ENCODE data around the gene RBFOX2.
A peak's percentile ranks its signal among the peaks of the same experiment; 100 is the strongest.

RBFOX2 gene

DNA sequence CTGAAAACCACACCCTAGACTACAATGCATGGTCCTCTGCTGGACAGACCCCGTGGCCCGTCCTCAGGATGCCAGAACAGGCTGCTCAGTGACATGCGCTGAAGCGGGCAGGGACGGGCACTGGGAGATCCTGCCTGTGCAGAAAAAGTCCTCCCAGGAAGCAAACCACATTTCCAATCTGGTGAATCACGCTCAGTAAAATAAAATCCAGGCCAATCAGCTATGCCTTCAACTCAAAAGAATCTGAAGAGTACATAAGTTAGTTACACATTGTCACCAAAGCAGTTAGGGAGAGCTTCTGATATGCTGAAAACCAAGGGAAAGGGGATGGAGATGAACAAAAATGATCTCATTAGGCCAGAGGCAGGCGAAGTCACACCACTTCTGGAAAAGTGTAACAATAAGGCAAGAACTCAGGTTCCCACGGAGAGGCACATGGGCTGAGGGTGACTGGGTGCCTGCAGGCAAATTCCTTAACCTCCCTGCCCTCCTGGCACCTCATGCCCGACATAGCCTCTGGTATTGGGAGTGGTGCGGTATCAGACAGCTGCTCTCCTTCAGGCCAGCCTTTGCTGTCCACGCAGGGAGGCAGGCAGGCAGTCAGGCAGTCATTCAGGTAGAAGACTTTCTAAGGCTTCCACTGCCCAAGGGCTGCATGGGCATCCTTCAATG lies 244.5 kb downstream of the RBFOX2 start:
- peaks cover 6% of the 10 kb centered on the region for H3K79me1 ChIP-seq (ENCODE audit: low read length)
- no CpG with 5 or more reads among the region's 11 CpGs for WGBS (ENCODE audit: extremely low coverage, insufficient coverage, low lambda C conversion rate)
- H3K4me2 ChIP-seq (ENCODE audit: low read length): no peak overlapping the region
- no peak overlapping the region for H2BK15ac ChIP-seq (replicated peaks; ENCODE audit: low read depth)
- no peaks in the 10 kb centered on the region for H3K36me3 ChIP-seq (ENCODE audit: control insufficient read depth, insufficient read depth, low read length)
- H3K18ac ChIP-seq (ENCODE audit: low read length): no peak overlapping the region
- no peak overlapping the region for H2BK5ac ChIP-seq (ENCODE audit: low read length)
- no peak overlapping the region for H3K9ac ChIP-seq (ENCODE audit: low read length)
- no peak overlapping the region for H3K56ac ChIP-seq (ENCODE audit: low read length)
- H3K23ac ChIP-seq (ENCODE audit: low read length): no peak overlapping the region
- H3K27me3 ChIP-seq (ENCODE audit: insufficient read depth, low read length, poor library complexity): no peaks in the 10 kb centered on the region
- H3K79me2 ChIP-seq (ENCODE audit: control insufficient read depth, insufficient read depth, low read length): no peaks in the 10 kb centered on the region
- H4K8ac ChIP-seq (ENCODE audit: low read depth, low read length): no peak overlapping the region
- H3K27ac ChIP-seq (ENCODE audit: low read depth, low read length): no peak overlapping the region
- no peaks in the 10 kb centered on the region for H3K4me1 ChIP-seq (ENCODE audit: control insufficient read depth, low read depth, low read length)
- H4K5ac ChIP-seq (ENCODE audit: low read length): no peak overlapping the region
- H2AK5ac ChIP-seq (ENCODE audit: low read length): no peak overlapping the region
- H2BK120ac ChIP-seq (ENCODE audit: low read depth, low read length): no peak overlapping the region
- DNase-seq: peak; percentile 11
- H3K4me3 ChIP-seq (ENCODE audit: low read length): no peak overlapping the region
- no peak overlapping the region for H3K4ac ChIP-seq (ENCODE audit: low read depth, low read length)

DNA sequence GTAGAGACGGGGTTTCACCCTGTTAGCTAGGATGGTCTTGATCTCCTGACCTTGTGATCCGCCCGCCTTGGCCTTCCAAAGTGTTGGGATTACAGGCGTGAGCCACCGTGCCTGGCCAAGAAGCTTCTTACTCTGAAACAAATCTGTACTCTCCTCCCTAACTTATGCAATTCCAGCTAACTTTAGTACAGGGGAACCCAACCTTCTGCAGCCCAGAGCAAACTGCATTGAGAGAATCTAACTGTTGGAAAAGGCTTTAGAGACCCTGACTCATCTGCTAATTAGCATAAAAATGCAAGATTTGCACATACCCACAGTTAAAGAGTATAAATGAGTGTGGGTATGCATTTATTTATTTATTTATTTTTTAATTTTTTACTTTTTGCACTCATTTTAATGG lies 246.1 kb downstream of the RBFOX2 start:
- no peaks in the 10 kb centered on the region for H3K79me2 ChIP-seq (ENCODE audit: control insufficient read depth, insufficient read depth, low read length)
- no peaks in the 10 kb centered on the region for H3K4me1 ChIP-seq (ENCODE audit: control insufficient read depth, low read depth, low read length)
- no peak overlapping the region for H3K27ac ChIP-seq (ENCODE audit: low read depth, low read length)
- H2AK5ac ChIP-seq (ENCODE audit: low read length): no peak overlapping the region
- H3K4ac ChIP-seq (ENCODE audit: low read depth, low read length): no peak overlapping the region
- no peak overlapping the region for H3K23ac ChIP-seq (ENCODE audit: low read length)
- no peaks in the 10 kb centered on the region for H3K27me3 ChIP-seq (ENCODE audit: insufficient read depth, low read length, poor library complexity)
- H3K79me1 ChIP-seq (ENCODE audit: low read length): peaks cover 6% of the 10 kb centered on the region
- H4K5ac ChIP-seq (ENCODE audit: low read length): no peak overlapping the region
- H4K8ac ChIP-seq (ENCODE audit: low read depth, low read length): no peak overlapping the region
- no peak overlapping the region for H2BK15ac ChIP-seq (replicated peaks; ENCODE audit: low read depth)
- H2BK5ac ChIP-seq (ENCODE audit: low read length): no peak overlapping the region
- no peak overlapping the region for H3K18ac ChIP-seq (ENCODE audit: low read length)
- H3K56ac ChIP-seq (ENCODE audit: low read length): no peak overlapping the region
- H3K4me2 ChIP-seq (ENCODE audit: low read length): no peak overlapping the region
- peak; percentile 21 for DNase-seq
- no peak overlapping the region for H3K9ac ChIP-seq (ENCODE audit: low read length)
- no CpG with 5 or more reads among the region's 5 CpGs for WGBS (ENCODE audit: extremely low coverage, insufficient coverage, low lambda C conversion rate)
- no peak overlapping the region for H3K4me3 ChIP-seq (ENCODE audit: low read length)
- H2BK120ac ChIP-seq (ENCODE audit: low read depth, low read length): no peak overlapping the region
- H3K36me3 ChIP-seq (ENCODE audit: control insufficient read depth, insufficient read depth, low read length): no peaks in the 10 kb centered on the region

DNA sequence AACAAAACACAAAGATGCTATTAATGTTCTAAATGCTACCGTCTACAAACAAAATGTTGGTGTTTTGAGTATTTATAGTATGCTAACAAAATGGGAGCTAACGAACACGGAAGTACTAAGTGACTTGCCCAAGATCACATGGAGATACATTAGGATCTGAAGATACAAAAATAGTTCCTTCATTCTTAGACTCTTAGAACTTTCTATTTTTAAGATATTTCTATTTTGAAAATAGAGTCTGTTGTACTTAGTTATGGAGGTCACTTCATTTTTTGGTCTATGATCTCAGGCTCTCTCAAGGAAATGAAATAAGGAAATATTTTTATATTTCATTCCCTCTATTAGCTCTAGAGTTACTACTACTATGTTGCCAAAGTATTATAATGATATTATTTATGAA lies 246.7 kb downstream of the RBFOX2 start:
- Histone ChIP-seq H3K4me3 (ENCODE audit: low read length) (no peak overlapping the region), H3K79me1 (ENCODE audit: low read length) (peaks cover 6% of the 10 kb centered on the region), H3K23ac (ENCODE audit: low read length) (no peak overlapping the region), H2BK120ac (ENCODE audit: low read depth, low read length) (no peak overlapping the region), H3K36me3 (ENCODE audit: control insufficient read depth, insufficient read depth, low read length) (no peaks in the 10 kb centered on the region), H2BK15ac (replicated peaks; ENCODE audit: low read depth) (no peak overlapping the region), H3K9ac (ENCODE audit: low read length) (no peak overlapping the region), H2BK5ac (ENCODE audit: low read length) (no peak overlapping the region), H3K4me2 (ENCODE audit: low read length) (no peak overlapping the region), H3K18ac (ENCODE audit: low read length) (no peak overlapping the region), H3K4me1 (ENCODE audit: control insufficient read depth, low read depth, low read length) (no peaks in the 10 kb centered on the region), H3K27ac (ENCODE audit: low read depth, low read length) (no peak overlapping the region), H3K79me2 (ENCODE audit: control insufficient read depth, insufficient read depth, low read length) (no peaks in the 10 kb centered on the region), H4K5ac (ENCODE audit: low read length) (no peak overlapping the region), H3K4ac (ENCODE audit: low read depth, low read length) (no peak overlapping the region), H3K27me3 (ENCODE audit: insufficient read depth, low read length, poor library complexity) (no peaks in the 10 kb centered on the region), H2AK5ac (ENCODE audit: low read length) (no peak overlapping the region), H3K56ac (ENCODE audit: low read length) (no peak overlapping the region), H4K8ac (ENCODE audit: low read depth, low read length) (no peak overlapping the region)
- DNase-seq: no peak
- WGBS (ENCODE audit: extremely low coverage, insufficient coverage, low lambda C conversion rate): no CpG with 5 or more reads among the region's 3 CpGs

DNA sequence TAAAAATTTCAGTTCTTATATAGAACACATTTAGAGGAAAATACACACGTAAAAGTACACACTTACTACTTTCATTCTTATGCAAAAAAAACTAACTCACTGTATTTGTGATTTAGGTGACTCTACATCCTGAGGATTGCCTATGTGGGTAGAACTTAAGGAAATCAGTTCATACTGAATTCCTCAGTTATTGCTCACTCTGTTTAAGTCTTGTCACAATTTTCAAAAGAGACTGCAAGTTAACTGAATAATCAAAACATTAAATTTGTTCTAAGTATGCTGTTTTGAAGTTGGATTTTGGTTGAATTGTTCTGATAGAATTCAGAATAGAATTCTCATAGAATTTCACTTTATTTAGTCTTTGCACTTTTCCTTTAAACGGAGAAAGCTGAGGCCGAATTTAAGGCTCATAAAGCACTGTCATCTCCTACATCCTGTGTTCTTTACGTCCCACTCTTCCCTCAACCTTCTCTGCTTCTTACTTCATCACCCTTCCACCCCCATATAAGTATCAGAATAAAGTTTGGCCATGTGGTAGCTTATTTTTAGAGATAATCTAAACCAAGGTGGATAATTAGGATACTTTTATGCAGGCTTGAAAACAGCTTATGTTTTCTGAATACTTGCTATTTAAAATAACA lies 251.2 kb downstream of the RBFOX2 start:
- Histone ChIP-seq H2AK5ac (ENCODE audit: low read length) (no peak overlapping the region), H3K27ac (ENCODE audit: low read depth, low read length) (no peak overlapping the region), H2BK5ac (ENCODE audit: low read length) (no peak overlapping the region), H4K5ac (ENCODE audit: low read length) (no peak overlapping the region), H3K23ac (ENCODE audit: low read length) (no peak overlapping the region), H3K27me3 (ENCODE audit: insufficient read depth, low read length, poor library complexity) (no peaks in the 10 kb centered on the region), H3K79me1 (ENCODE audit: low read length) (no peaks in the 10 kb centered on the region), H3K56ac (ENCODE audit: low read length) (no peak overlapping the region), H3K4me2 (ENCODE audit: low read length) (no peak overlapping the region), H3K36me3 (ENCODE audit: control insufficient read depth, insufficient read depth, low read length) (no peaks in the 10 kb centered on the region), H3K4ac (ENCODE audit: low read depth, low read length) (no peak overlapping the region), H3K4me1 (ENCODE audit: control insufficient read depth, low read depth, low read length) (peaks cover 2% of the 10 kb centered on the region), H3K4me3 (ENCODE audit: low read length) (no peak overlapping the region), H3K79me2 (ENCODE audit: control insufficient read depth, insufficient read depth, low read length) (no peaks in the 10 kb centered on the region), H4K8ac (ENCODE audit: low read depth, low read length) (no peak overlapping the region), H3K9ac (ENCODE audit: low read length) (no peak overlapping the region), H3K18ac (ENCODE audit: low read length) (no peak overlapping the region), H2BK120ac (ENCODE audit: low read depth, low read length) (no peak overlapping the region), H2BK15ac (replicated peaks; ENCODE audit: low read depth) (no peak overlapping the region)
- DNase-seq: peak; percentile 12
- WGBS (ENCODE audit: extremely low coverage, insufficient coverage, low lambda C conversion rate): no CpG with 5 or more reads among the region's 4 CpGs

DNA sequence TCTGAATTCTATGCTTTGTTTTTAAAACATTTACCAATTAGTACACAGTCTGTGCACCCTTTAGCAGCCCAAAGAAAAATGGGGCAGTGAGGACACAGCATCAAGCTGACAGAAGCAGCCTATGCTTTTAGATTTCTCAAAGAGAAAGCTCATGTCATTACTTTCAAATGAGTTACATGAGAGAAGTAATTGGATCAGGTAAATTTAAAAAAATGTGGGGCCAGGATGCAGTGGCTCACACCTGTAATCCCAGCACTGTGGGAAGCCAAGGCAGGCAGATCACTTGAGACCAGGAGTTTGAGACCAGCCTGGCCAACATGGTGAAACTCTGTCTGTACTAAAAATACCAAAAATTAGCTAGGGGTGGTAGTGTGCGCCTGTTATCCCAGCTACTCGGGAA lies 253.3 kb downstream of the RBFOX2 start:
- H2BK120ac ChIP-seq (ENCODE audit: low read depth, low read length): no peak overlapping the region
- peak; percentile 51 for DNase-seq
- H3K4ac ChIP-seq (ENCODE audit: low read depth, low read length): peak overlapping the region; percentile 52
- H3K23ac ChIP-seq (ENCODE audit: low read length): no peak overlapping the region
- H3K27me3 ChIP-seq (ENCODE audit: insufficient read depth, low read length, poor library complexity): no peaks in the 10 kb centered on the region
- H3K4me3 ChIP-seq (ENCODE audit: low read length): no peak overlapping the region
- H3K79me2 ChIP-seq (ENCODE audit: control insufficient read depth, insufficient read depth, low read length): no peaks in the 10 kb centered on the region
- H3K79me1 ChIP-seq (ENCODE audit: low read length): no peaks in the 10 kb centered on the region
- H3K27ac ChIP-seq (ENCODE audit: low read depth, low read length): no peak overlapping the region
- H3K18ac ChIP-seq (ENCODE audit: low read length): peak overlapping the region; percentile 39
- no peak overlapping the region for H2BK5ac ChIP-seq (ENCODE audit: low read length)
- H3K36me3 ChIP-seq (ENCODE audit: control insufficient read depth, insufficient read depth, low read length): no peaks in the 10 kb centered on the region
- no peak overlapping the region for H2AK5ac ChIP-seq (ENCODE audit: low read length)
- H3K4me2 ChIP-seq (ENCODE audit: low read length): no peak overlapping the region
- WGBS (ENCODE audit: extremely low coverage, insufficient coverage, low lambda C conversion rate): no CpG with 5 or more reads among the region's 2 CpGs
- H4K5ac ChIP-seq (ENCODE audit: low read length): no peak overlapping the region
- no peak overlapping the region for H2BK15ac ChIP-seq (replicated peaks; ENCODE audit: low read depth)
- peaks cover 2% of the 10 kb centered on the region for H3K4me1 ChIP-seq (ENCODE audit: control insufficient read depth, low read depth, low read length)
- H3K9ac ChIP-seq (ENCODE audit: low read length): no peak overlapping the region
- no peak overlapping the region for H4K8ac ChIP-seq (ENCODE audit: low read depth, low read length)
- H3K56ac ChIP-seq (ENCODE audit: low read length): no peak overlapping the region

DNA sequence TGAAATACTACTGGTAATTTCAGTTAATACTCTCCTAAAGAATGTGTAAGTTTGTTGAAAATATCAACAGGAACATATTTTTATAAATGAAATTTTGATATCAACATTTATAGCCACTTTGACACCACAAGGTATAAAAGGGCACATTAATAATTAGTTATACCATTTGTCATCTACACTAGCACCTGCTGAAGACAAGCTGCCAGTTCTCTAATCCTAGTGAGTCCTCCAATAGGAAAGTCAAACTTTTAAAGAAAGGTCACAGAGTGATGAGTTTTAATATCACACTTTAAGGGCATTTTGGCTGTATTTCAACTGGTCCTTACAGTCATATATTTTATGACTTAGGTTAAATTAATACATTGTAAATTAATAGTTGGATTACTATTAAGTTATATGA lies 258.6 kb downstream of the RBFOX2 start:
- Histone ChIP-seq H4K8ac (ENCODE audit: low read depth, low read length) (no peak overlapping the region), H3K23ac (ENCODE audit: low read length) (no peak overlapping the region), H3K79me1 (ENCODE audit: low read length) (no peaks in the 10 kb centered on the region), H2BK15ac (replicated peaks; ENCODE audit: low read depth) (no peak overlapping the region), H2BK5ac (ENCODE audit: low read length) (no peak overlapping the region), H3K56ac (ENCODE audit: low read length) (no peak overlapping the region), H3K4ac (ENCODE audit: low read depth, low read length) (no peak overlapping the region), H3K27me3 (ENCODE audit: insufficient read depth, low read length, poor library complexity) (no peaks in the 10 kb centered on the region), H3K27ac (ENCODE audit: low read depth, low read length) (no peak overlapping the region), H3K4me1 (ENCODE audit: control insufficient read depth, low read depth, low read length) (peaks cover 2% of the 10 kb centered on the region), H2BK120ac (ENCODE audit: low read depth, low read length) (no peak overlapping the region), H3K4me2 (ENCODE audit: low read length) (no peak overlapping the region), H3K4me3 (ENCODE audit: low read length) (no peak overlapping the region), H3K9ac (ENCODE audit: low read length) (no peak overlapping the region), H2AK5ac (ENCODE audit: low read length) (no peak overlapping the region), H3K79me2 (ENCODE audit: control insufficient read depth, insufficient read depth, low read length) (no peaks in the 10 kb centered on the region), H4K5ac (ENCODE audit: low read length) (no peak overlapping the region), H3K36me3 (ENCODE audit: control insufficient read depth, insufficient read depth, low read length) (no peaks in the 10 kb centered on the region), H3K18ac (ENCODE audit: low read length) (no peak overlapping the region)
- no peak for DNase-seq
